Measurements from ENCODE around the gene TBC1D17.

DNA sequence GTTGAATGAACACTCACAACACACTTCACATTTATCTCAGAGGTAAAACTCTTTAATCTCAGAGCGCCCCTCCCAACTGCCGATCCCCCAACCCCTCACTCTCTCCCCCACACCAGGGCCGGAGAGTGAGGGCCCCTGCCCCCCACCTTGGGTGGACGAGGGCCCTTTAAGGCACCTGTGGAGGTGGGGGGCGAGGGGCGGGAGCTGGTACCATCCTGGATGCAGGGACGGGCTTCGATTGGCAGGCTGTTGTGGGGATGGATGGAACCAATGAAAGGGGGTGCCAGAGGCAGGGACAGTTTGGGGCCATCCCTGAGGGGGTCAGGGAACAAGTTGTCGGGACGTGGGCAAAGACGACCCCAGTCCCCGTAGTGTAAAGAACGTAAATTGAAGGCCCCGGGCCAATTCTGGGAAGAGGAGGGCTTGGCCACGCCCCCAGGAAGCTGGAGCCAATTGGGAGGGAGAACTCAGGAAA is 8.5 kb upstream of the TBC1D17 start:
- no peak for TF ChIP-seq CTCF (IDR thresholded peaks at IDR 0.05)
- peak in 1 of 2 donors; percentile 43 for TF ChIP-seq POLR2A (IDR thresholded peaks at IDR 0.05)
